ENCODE data around the gene SCD. TPM values are rescaled to one million over a fixed set of nuclear protein-coding genes. Genes with fewer than 3 reads are reported as not detected.

SCD gene
- total RNA-seq, 2 donors from 2014 or later = 14.3 to 128 TPM

GRCh38 chr10:100364175-100364574, 17.1 kb downstream of the SCD start:
- H3K4me3 ChIP-seq = no peak overlapping the region
- H3K27ac ChIP-seq = peak overlapping the region in 3 of 4 donors; percentile 71 to 72 (median 71)
- DNase-seq (no peak), ATAC-seq (no peak)
- TF ChIP-seq POLR2A (IDR thresholded peaks at IDR 0.05) = no peak
- no peak for TF ChIP-seq CTCF (IDR thresholded peaks at IDR 0.05)
- peaks cover 33% of the 10 kb centered on the region for H3K4me1 ChIP-seq
- H3K9me3 ChIP-seq = no peaks in the 10 kb centered on the region
- H3K27me3 ChIP-seq = no peaks in the 10 kb centered on the region
- 77 to 84% methylated on average over 3 of the region's 3 CpGs for WGBS, 2 donors
- no peaks in the 10 kb centered on the region for H3K36me3 ChIP-seq (replicated peaks in 1 of 2; ENCODE audit: insufficient read depth in 1 of 2, low read depth in 2 of 2)
- intact Hi-C loops (cut with DNase I) = no loop called here

DNA sequence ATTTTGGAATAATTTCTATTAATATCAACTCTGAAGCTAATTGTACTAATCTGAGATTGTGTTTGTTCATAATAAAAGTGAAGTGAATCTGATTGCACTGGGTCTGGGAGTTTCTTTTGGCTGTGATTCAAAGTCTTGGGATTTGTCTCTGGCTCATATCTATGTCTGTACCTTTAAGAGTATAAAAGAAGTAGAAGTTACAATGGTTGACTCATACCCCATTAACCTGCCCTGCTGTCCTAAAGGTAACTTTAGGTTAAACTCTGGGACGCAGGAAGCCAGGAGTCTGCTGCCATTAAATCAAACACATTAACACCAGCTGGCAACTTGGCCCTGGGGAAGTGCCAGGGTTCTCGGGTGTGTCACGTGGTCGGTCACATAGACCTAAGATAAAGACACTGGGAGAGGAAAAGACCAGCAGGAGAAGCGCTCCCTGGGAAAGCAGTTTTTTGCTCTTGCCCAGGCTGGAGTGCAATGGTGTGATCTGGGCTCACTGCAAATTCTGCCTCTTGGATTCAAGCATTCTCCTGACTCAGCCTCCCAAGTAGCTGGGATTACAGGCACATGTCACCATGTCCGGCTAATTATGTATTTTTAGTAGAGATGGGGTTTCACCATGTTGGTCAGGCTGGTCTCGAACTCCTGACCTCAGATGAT, 17.8 kb downstream of the SCD start:
- Histone ChIP-seq H3K36me3 (replicated peaks in 1 of 2; ENCODE audit: insufficient read depth in 1 of 2, low read depth in 2 of 2) (no peaks in the 10 kb centered on the region), H3K9me3 (no peaks in the 10 kb centered on the region), H3K4me3 (no peak overlapping the region), H3K4me1 (peaks cover 27% of the 10 kb centered on the region), H3K27ac (peak overlapping the region; percentile 65 to 72 (median 71)), H3K27me3 (no peaks in the 10 kb centered on the region)
- DNase-seq = peak; percentile 92 to 99 (median 97)
- ATAC-seq = peak; percentile 99
- 10 to 14% methylated on average over 5 to 7 of the region's 7 CpGs for WGBS, 2 donors
- no peak for TF ChIP-seq CTCF (IDR thresholded peaks at IDR 0.05)
- no peak for TF ChIP-seq POLR2A (IDR thresholded peaks at IDR 0.05)
- intact Hi-C loops (cut with DNase I) = no loop called here

- intact Hi-C loops (cut with DNase I) = no loop called here
- H3K27ac ChIP-seq = no peak overlapping the region
- no peaks in the 10 kb centered on the region for H3K9me3 ChIP-seq
- H3K4me3 ChIP-seq = no peak overlapping the region
- no peaks in the 10 kb centered on the region for H3K27me3 ChIP-seq
- H3K36me3 ChIP-seq (replicated peaks in 1 of 2; ENCODE audit: insufficient read depth in 1 of 2, low read depth in 2 of 2) = no peaks in the 10 kb centered on the region
- H3K4me1 ChIP-seq = peaks cover 51% of the 10 kb centered on the region
- ATAC-seq = no peak
- TF ChIP-seq POLR2A (IDR thresholded peaks at IDR 0.05) (no peak), CTCF (IDR thresholded peaks at IDR 0.05) (no peak)
- no peak for DNase-seq
Measured at GRCh38 chr10:100368721-100369120, 21.7 kb downstream of the SCD start.

GRCh38 chr10:100370714-100371481, 23.9 kb downstream of the SCD start:
- H3K4me3 ChIP-seq = no peak overlapping the region

More at GRCh38 chr10:100370714-100371481, 23.9 kb downstream of the SCD start:
- DNase-seq (peak; percentile 59 to 78 (median 75)), ATAC-seq (peak; percentile 15)
- WGBS, 2 donors = 15 to 22% methylated on average over 8 to 12 of the region's 12 CpGs
- TF ChIP-seq CTCF (IDR thresholded peaks at IDR 0.05) (no peak), POLR2A (IDR thresholded peaks at IDR 0.05) (peak in 2 of 3 donors; percentile 30 to 40)
- Histone ChIP-seq H3K4me1 (peaks cover 50% of the 10 kb centered on the region), H3K27ac (peak overlapping the region; percentile 76 to 96 (median 80)), H3K9me3 (no peaks in the 10 kb centered on the region), H3K27me3 (no peaks in the 10 kb centered on the region), H3K36me3 (replicated peaks in 1 of 2; ENCODE audit: insufficient read depth in 1 of 2, low read depth in 2 of 2) (no peaks in the 10 kb centered on the region)
- intact Hi-C loops (cut with DNase I) = no loop called here
